HepG2 (cell line): Measurements from ENCODE around the gene PRSS16. TPM values are rescaled to one million over a fixed set of nuclear protein-coding genes. Genes with fewer than 3 reads are reported as not detected.

Experiments used
- ATAC-seq: fragments of 200-7000 bp; cut with Tn5 transposase; 3 replicates; pipeline ENCODE4 v1.9.1; 2020; ENCODE audit warnings: mild to moderate bottlenecking, moderate library complexity
- BruUV-seq: library from RNA; stranded (reverse); fragments of 400-500 nt; replicated peaks from 2 replicates; lab custom pipeline; 2021; lab: Mats Ljungman, UMichigan
- CTCF ChIA-PET: fragments of 300-600 bp; formaldehyde crosslinking; extraction: SDS; loops from one replicate; lab custom pipeline; 2021; ENCODE audit warnings: low total read pairs, inconsistent platforms, low intra/inter-chr PET ratio; lab: Yijun Ruan, JAX
- POLR2A ChIA-PET: fragments of 350-600 bp; sonication (Branson Sonifier 250); formaldehyde crosslinking; loops from one replicate; lab custom pipeline; 2020; ENCODE audit warnings: antibody characterized with exemption, inconsistent platforms; lab: Yijun Ruan, JAX
- DNase-seq: peaks from one replicate; pipeline ENCODE4 v3.0.0-alpha.2; 2015; ENCODE audit warnings: low spot score
- FAIRE-seq: peaks from 3 replicates; lab custom pipeline; 2011; peaks lifted over from hg19 to GRCh38; lab: Jason Lieb, UNC
- H2AFZ ChIP-seq: one replicate; pipeline ENCODE4 v1.6.1; 2011; ENCODE audit warnings: low read length, inconsistent platforms
- H3K27ac ChIP-seq: fragments of 300-600 bp; 3 replicates; pipeline ENCODE4 v1.8.0; 2011; ENCODE audit warnings: mixed run types, mild to moderate bottlenecking, mixed read lengths, low read length, inconsistent platforms; ENCODE audit not compliant: insufficient read depth; ENCODE audit errors: extremely low read length
- H3K27me3 ChIP-seq, 2 experiments: fragments of 200-600 bp in 1 of 2; 2 replicates in 1 of 2; 3 replicates in 1 of 2; pipeline versions ENCODE4 v1.6.0 to v1.8.0; 2011; ENCODE audit warnings: low read length in 2 of 2, mild to moderate bottlenecking in 2 of 2, moderate library complexity in 2 of 2, inconsistent platforms in 1 of 2; ENCODE audit not compliant: insufficient read depth in 2 of 2, control insufficient read depth in 1 of 2
- H3K36me3 ChIP-seq, 2 experiments: fragments of 200-600 bp in 1 of 2; replicated peaks in 1 of 2; 2 replicates in 1 of 2; 3 replicates in 1 of 2; pipeline versions ENCODE4 v1.5.1 to v1.8.0; 2011; ENCODE audit warnings: low read length in 2 of 2, inconsistent platforms in 1 of 2; ENCODE audit not compliant: insufficient read depth in 2 of 2, control insufficient read depth in 1 of 2
- H3K4me1 ChIP-seq: 2 replicates; pipeline ENCODE4 v1.5.1; 2012; ENCODE audit warnings: low read length, inconsistent platforms; ENCODE audit not compliant: insufficient read depth
- H3K4me2 ChIP-seq: 2 replicates; pipeline ENCODE4 v1.6.0; 2011; ENCODE audit warnings: low read depth, low read length, inconsistent platforms
- H3K4me3 ChIP-seq, 3 experiments: fragments of 200-600 bp in 1 of 3; sonication (generic), shearing (Covaris generic) in 1 of 3; replicated peaks in 1 of 3; 2 replicates each; pipeline ENCODE4 v1.5.1; 2011 to 2016; ENCODE audit warnings: low read length in 3 of 3, inconsistent platforms in 2 of 3, low read depth in 2 of 3, mild to moderate bottlenecking in 2 of 3, control low read depth in 1 of 3, mixed read lengths in 1 of 3; ENCODE audit not compliant: insufficient read depth in 1 of 3
- H3K79me2 ChIP-seq: one replicate; pipeline ENCODE4 v1.6.1; 2011; ENCODE audit warnings: low read length, inconsistent platforms; ENCODE audit not compliant: insufficient read depth
- H3K9ac ChIP-seq: 2 replicates; pipeline ENCODE4 v1.6.0; 2011; ENCODE audit warnings: mild to moderate bottlenecking, low read depth, low read length, inconsistent platforms; ENCODE audit not compliant: insufficient read depth
- H3K9me3 ChIP-seq: 2 replicates; pipeline ENCODE4 v1.5.1; 2012; ENCODE audit warnings: mild to moderate bottlenecking, low read length
- H4K20me1 ChIP-seq: 2 replicates; pipeline ENCODE4 v1.6.0; 2011; ENCODE audit warnings: inconsistent platforms, mild to moderate bottlenecking, low read length, moderate library complexity; ENCODE audit not compliant: insufficient read depth
- CBX2 ChIP-seq, 2 experiments: fragments of 200-600 bp in 1 of 2; sonication (generic); formaldehyde crosslinking in 1 of 2; IDR thresholded peaks; 2 replicates each; pipeline versions ENCODE4 v1.7.0 to v1.8.1; 2018 to 2022; ENCODE audit warnings: low read depth in 2 of 2, low read length in 1 of 2, mild to moderate bottlenecking in 1 of 2, missing genetic modification reagents in 1 of 2
- HOXA9 ChIP-seq: sonication (generic); formaldehyde crosslinking; IDR thresholded peaks from 2 replicates; pipeline ENCODE4 v1.8.1; 2022; ENCODE audit warnings: missing genetic modification reagents, mild to moderate bottlenecking, moderate library complexity, borderline replicate concordance
- MZF1 ChIP-seq: sonication (generic); formaldehyde crosslinking; IDR thresholded peaks from 2 replicates; pipeline ENCODE4 v1.8.1; 2023; ENCODE audit warnings: mild to moderate bottlenecking, missing genetic modification reagents, borderline replicate concordance
- NR2C2 ChIP-seq: sonication (generic); formaldehyde crosslinking; IDR thresholded peaks from 2 replicates; pipeline ENCODE4 v1.4.0; 2020; ENCODE audit warnings: missing genetic modification reagents, mild to moderate bottlenecking, moderate library complexity, borderline replicate concordance
- SPEN ChIP-seq: sonication (generic); formaldehyde crosslinking; IDR thresholded peaks from 2 replicates; pipeline ENCODE4 v1.5.1; 2020; ENCODE audit warnings: low read depth, mild to moderate bottlenecking, missing genetic modification reagents
- ZNF44 ChIP-seq: sonication (generic); formaldehyde crosslinking; IDR thresholded peaks from 2 replicates; pipeline ENCODE4 v1.5.1; 2020; ENCODE audit warnings: mild to moderate bottlenecking, missing genetic modification reagents
- WGBS: methylation state at CpG from one replicate; pipeline ENCODE4 v1.1.6; 2017; ENCODE audit warnings: low lambda C conversion rate; 5-methylcytosine and 5-hydroxymethylcytosine counted together
- in situ Hi-C: cut with HindIII; loops from 2 replicates; pipeline ENCODE4 v1.10.0; 2017; ENCODE audit warnings: low pct_unique_long_range_greater_than_20kb; ENCODE audit not compliant: extremely low pct_ligation_motif_present
- intact Hi-C: fragments of 100-400 bp; cut with micrococcal nuclease; formaldehyde crosslinking; loops from one replicate; pipeline ENCODE4 v1.10.0; 2022; ENCODE audit not compliant: unreplicated experiment
- polyA plus RNA-seq, 8 experiments: library from polyadenylated mRNA; depleted of rRNA in 3 of 8; stranded (reverse) in 7 of 8; unstranded in 1 of 8; fragments of >200 nt; fragmentation: Illumina TruSeq in 4 of 8; extraction: Trizol in 4 of 8; gene quantifications; 2 replicates each; pipeline versions ENCODE4 v1.2.1 to v1.2.3, GENCODE V29; 2011 to 2016; ENCODE audit warnings: low read depth in 4 of 8, missing spikeins in 1 of 8, mixed read lengths in 1 of 8; ENCODE audit not compliant: insufficient read depth in 1 of 8
- total RNA-seq, 5 experiments: library from RNA; depleted of rRNA; stranded (reverse); fragments of >200 nt; fragmentation: Illumina TruSeq; extraction: Trizol; gene quantifications; 2 replicates each; pipeline ENCODE4 v1.2.3, GENCODE V29; 2016; ENCODE audit warnings: low read depth in 1 of 5
- TF ChIP-seq, protein P1 (sequence below): fragments of 450-650 bp; IDR thresholded peaks from 2 replicates; pipeline ENCODE4 v1.6.1; 2017
- TF ChIP-seq, protein P2 (sequence below), 2 experiments: sonication (generic) in 1 of 2; formaldehyde crosslinking in 1 of 2; IDR thresholded peaks; 2 replicates each; pipeline versions ENCODE4 v1.5.1 to v1.6.1; 2011 to 2020; ENCODE audit warnings: borderline replicate concordance in 1 of 2, low read depth in 1 of 2, low read length in 1 of 2, mild to moderate bottlenecking in 1 of 2, missing genetic modification reagents in 1 of 2, moderate library complexity in 1 of 2

PRSS16 gene
- total and polyA plus RNA-seq, 2 of the 13 experiments (the other 11 are each of a cell fraction or from before 2014, with no cell fraction given): not detected

DNA sequence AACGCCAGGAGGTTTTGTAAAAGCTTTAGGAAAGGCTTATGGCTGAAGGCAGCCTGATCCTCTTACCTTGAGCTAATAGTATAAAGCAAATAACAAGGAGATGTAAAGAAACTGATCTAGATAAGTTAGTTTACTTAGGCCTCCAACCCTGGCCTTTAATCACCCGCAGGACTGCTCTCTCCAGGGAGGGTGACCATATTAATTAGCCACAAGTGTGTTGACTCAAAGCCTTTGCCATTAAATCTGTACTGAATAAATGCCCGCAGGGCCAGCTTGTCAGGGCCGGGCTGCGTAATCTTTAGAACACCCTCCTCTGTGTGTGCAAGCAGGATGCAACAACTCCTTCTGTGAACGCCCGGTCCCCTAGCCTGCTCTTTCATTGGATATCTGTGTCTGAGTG, 6.1 kb upstream of the PRSS16 start:
- no peak for ATAC-seq
- ChIA-PET CTCF (no interaction called here), POLR2A (no interaction called here)
- H3K36me3 ChIP-seq: no peaks in the 10 kb centered on the region
- H3K27me3 ChIP-seq: no peaks in the 10 kb centered on the region
- no peak for DNase-seq
- H4K20me1 ChIP-seq: no peaks in the 10 kb centered on the region
- H3K79me2 ChIP-seq: no peaks in the 10 kb centered on the region
- H3K9me3 ChIP-seq: 0 out of 2 replicates have a peak, but pooled peaks cover 7% of the 10 kb centered on the region
- no peak for FAIRE-seq
- BruUV-seq: no TSS peak
- in situ Hi-C loops (no loop called here), intact Hi-C loops (no loop called here)
- no peak overlapping the region for H3K9ac ChIP-seq
- H3K4me2 ChIP-seq: no peak overlapping the region
- H3K4me3 ChIP-seq: no peak overlapping the region
- H3K4me1 ChIP-seq: peaks cover 15% of the 10 kb centered on the region
- H3K27ac ChIP-seq: no peak overlapping the region
- TF ChIP-seq, protein P1, sequence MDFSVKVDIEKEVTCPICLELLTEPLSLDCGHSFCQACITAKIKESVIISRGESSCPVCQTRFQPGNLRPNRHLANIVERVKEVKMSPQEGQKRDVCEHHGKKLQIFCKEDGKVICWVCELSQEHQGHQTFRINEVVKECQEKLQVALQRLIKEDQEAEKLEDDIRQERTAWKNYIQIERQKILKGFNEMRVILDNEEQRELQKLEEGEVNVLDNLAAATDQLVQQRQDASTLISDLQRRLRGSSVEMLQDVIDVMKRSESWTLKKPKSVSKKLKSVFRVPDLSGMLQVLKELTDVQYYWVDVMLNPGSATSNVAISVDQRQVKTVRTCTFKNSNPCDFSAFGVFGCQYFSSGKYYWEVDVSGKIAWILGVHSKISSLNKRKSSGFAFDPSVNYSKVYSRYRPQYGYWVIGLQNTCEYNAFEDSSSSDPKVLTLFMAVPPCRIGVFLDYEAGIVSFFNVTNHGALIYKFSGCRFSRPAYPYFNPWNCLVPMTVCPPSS: no peak
- TF ChIP-seq CBX2 (IDR thresholded peaks at IDR 0.05; ENCODE audit: low read depth, low read length) (no peak), CBX2 (CRISPR knock-in tag; IDR thresholded peaks at IDR 0.05; ENCODE audit: low read depth) (no peak), MZF1 (no peak), HOXA9 (CRISPR knock-in tag) (no peak), NR2C2 (CRISPR knock-in tag) (no peak), ZNF44 (CRISPR knock-in tag) (no peak), SPEN (no peak)
- TF ChIP-seq, protein P2, sequence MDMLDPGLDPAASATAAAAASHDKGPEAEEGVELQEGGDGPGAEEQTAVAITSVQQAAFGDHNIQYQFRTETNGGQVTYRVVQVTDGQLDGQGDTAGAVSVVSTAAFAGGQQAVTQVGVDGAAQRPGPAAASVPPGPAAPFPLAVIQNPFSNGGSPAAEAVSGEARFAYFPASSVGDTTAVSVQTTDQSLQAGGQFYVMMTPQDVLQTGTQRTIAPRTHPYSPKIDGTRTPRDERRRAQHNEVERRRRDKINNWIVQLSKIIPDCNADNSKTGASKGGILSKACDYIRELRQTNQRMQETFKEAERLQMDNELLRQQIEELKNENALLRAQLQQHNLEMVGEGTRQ (IDR thresholded peaks at IDR 0.05; ENCODE audit: low read depth, low read length): no peak
- TF ChIP-seq, protein P2 (CRISPR knock-in tag; IDR thresholded peaks at IDR 0.05; ENCODE audit: borderline replicate concordance): no peak
- no peak overlapping the region for H2AFZ ChIP-seq
- WGBS: 61% methylated on average over 7 of the region's 7 CpGs
